ENCODE measurements around the gene TMEM267.

The TMEM267 gene, protein sequence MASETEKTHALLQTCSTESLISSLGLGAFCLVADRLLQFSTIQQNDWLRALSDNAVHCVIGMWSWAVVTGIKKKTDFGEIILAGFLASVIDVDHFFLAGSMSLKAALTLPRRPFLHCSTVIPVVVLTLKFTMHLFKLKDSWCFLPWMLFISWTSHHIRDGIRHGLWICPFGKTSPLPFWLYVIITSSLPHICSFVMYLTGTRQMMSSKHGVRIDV

DNA sequence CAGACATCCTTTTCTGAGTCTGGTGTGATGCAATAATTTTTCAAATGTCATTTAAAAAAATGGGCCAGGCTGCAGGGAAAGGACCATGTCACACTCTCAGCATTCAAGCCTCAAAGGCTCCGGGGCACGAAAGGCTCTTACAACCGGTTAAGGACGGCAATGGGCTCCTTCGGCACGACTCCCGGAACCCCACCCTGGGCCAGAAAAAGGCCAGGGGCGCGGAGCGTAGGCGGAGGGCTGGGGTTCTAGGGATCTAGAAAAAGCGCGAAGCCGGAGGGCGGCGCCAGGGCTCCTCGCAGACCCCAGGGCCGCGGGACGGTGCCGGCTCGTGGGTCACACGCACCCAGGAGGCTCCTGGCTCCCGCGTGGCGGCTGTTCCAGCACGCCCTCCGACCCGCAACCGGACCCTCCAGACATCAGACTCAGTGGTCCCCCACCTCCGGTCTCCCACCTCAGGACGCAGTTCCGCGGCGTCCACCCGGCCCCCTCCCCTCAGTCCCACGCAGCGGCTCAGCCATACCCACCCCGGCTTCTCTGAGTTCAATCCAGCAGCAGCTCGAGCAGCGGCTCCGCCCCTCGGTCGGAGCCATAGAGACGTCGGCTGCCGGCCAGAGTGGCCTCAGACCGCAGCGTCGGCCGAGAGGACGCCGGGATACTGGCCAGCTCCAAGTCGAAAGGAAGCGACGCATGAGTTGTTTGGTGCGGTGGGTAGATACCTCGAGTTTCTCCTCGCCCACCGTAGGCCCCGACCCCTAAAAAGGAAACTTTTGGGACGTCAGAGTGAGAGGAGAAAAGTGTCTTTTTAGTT, at the start of gene TMEM267:
TSS of gene TMEM267 (minus strand) at position 568 of the 808 bp plus-strand sequence. CDS start 29,896 bp downstream, outside the sequence.
- peak within 1 kb of the TSS; percentile 66 to 83 for H3K4me3 ChIP-seq (ENCODE audit: low read depth in 1 of 2, low read length in 1 of 2)
- H3K27ac ChIP-seq, result peak within 1 kb of the TSS; percentile 95
- no peaks in the 10 kb centered on the region for H3K27me3 ChIP-seq
- H3K9me3 ChIP-seq, result no peaks in the 10 kb centered on the region
- TF ChIP-seq, protein P1, sequence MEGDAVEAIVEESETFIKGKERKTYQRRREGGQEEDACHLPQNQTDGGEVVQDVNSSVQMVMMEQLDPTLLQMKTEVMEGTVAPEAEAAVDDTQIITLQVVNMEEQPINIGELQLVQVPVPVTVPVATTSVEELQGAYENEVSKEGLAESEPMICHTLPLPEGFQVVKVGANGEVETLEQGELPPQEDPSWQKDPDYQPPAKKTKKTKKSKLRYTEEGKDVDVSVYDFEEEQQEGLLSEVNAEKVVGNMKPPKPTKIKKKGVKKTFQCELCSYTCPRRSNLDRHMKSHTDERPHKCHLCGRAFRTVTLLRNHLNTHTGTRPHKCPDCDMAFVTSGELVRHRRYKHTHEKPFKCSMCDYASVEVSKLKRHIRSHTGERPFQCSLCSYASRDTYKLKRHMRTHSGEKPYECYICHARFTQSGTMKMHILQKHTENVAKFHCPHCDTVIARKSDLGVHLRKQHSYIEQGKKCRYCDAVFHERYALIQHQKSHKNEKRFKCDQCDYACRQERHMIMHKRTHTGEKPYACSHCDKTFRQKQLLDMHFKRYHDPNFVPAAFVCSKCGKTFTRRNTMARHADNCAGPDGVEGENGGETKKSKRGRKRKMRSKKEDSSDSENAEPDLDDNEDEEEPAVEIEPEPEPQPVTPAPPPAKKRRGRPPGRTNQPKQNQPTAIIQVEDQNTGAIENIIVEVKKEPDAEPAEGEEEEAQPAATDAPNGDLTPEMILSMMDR (IDR thresholded peaks at IDR 0.05), result no peak
- H3K36me3 ChIP-seq, result no peaks in the 10 kb centered on the region
- peaks cover 19 to 20% of the 10 kb centered on the region in 2 experiments for H3K4me1 ChIP-seq (ENCODE audit: control insufficient read depth in 1 of 2, insufficient read depth in 1 of 2, low read depth in 1 of 2, low read length in 1 of 2)

DNA sequence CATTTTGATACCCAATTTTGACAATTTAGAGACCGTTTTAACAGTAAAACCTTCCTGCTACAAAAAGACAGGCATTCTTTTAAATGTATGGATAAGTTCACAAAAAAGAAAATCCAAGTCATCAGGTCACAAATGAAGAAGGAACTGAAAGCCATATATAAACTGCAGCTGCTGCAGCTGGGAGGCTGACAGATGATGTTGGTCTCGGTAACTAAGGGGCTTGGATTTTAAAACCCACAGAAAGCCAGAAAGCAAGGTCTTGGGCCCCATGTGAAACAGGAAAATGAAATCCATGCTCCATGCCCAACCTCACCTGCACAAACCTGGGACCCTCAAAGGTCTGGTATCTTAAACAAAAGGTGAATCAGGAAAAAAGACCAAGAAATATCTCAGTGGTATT, 47.0 kb upstream of the TMEM267 start:
- Histone ChIP-seq H3K4me3 (ENCODE audit: low read depth in 1 of 2, low read length in 1 of 2) (no peak overlapping the region), H3K27ac (no peak overlapping the region), H3K9me3 (no peaks in the 10 kb centered on the region), H3K4me1 (ENCODE audit: control insufficient read depth in 1 of 2, insufficient read depth in 1 of 2, low read depth in 1 of 2, low read length in 1 of 2) (no peaks in the 10 kb centered on the region), H3K27me3 (no peaks in the 10 kb centered on the region), H3K36me3 (peaks cover 68% of the 10 kb centered on the region)
- TF ChIP-seq, protein P1 (IDR thresholded peaks at IDR 0.05), result no peak

DNA sequence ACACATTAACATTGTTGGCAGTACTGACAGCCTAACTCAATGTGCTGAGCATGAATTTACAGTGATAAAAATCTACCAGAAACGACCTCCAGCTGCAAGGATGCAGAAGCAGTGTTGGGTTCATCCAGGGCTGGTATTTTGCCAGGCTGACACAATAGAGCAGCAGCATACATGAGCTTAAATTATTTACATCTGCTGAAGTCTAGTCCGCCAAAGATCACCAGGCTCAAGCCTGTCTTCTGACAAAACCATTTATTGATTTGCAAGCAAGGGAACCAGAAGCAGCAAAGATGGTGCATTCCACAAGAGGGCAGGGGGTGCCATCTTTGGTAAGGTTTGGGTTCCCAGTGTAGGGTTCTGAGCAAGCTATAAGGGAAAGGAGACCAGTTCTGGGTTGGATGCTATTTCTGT, 40.0 kb upstream of the TMEM267 start:
- Histone ChIP-seq H3K27me3 (no peaks in the 10 kb centered on the region), H3K4me1 (ENCODE audit: control insufficient read depth in 1 of 2, insufficient read depth in 1 of 2, low read depth in 1 of 2, low read length in 1 of 2) (no peaks in the 10 kb centered on the region), H3K4me3 (ENCODE audit: low read depth in 1 of 2, low read length in 1 of 2) (no peak overlapping the region), H3K9me3 (no peaks in the 10 kb centered on the region), H3K36me3 (peaks cover 31% of the 10 kb centered on the region), H3K27ac (no peak overlapping the region)
- TF ChIP-seq, protein P1 (IDR thresholded peaks at IDR 0.05), result no peak

DNA sequence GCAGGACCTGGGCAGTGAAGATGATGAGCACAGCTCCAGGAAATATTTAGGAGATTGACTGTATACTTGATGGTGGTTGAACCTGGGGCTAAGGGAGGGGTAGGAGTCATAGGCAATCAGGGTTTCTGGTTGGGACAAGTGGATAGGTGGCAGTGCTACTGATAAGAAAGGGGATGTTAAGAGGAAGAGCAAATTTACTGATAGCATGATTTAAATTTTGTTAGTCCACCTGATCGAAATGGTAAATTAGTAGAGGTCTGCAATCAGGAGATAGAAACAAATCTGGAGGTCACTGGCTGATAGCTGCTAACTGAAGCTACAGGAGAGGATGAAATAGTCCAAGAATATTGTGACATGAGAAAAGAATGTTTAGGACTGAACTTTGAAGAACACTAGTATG, 37.0 kb upstream of the TMEM267 start:
- Histone ChIP-seq H3K27me3 (no peaks in the 10 kb centered on the region), H3K27ac (no peak overlapping the region), H3K4me3 (ENCODE audit: low read depth in 1 of 2, low read length in 1 of 2) (no peak overlapping the region), H3K9me3 (no peaks in the 10 kb centered on the region), H3K36me3 (peaks cover 14% of the 10 kb centered on the region), H3K4me1 (ENCODE audit: control insufficient read depth in 1 of 2, insufficient read depth in 1 of 2, low read depth in 1 of 2, low read length in 1 of 2) (peaks cover 2% of the 10 kb centered on the region in 2 experiments)
- TF ChIP-seq, protein P1 (IDR thresholded peaks at IDR 0.05), result no peak

DNA sequence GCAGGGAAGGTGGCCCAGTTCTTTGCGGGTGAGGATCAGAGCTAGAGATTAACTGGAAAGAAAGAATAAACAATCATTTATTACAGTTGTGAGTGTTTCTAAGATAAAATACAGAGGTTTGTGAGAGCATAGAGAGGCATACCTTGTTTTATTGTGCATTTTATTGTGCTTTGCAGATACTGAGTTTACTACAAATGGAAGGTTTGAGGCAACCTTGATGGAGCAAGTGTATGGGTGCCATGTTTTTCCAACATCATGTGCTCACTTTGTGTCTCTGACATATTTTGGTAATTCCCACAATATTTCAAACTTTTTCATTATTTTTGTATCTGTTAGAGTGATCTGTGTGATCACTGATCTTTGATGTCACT, 32.0 kb upstream of the TMEM267 start:
- Histone ChIP-seq H3K36me3 (no peaks in the 10 kb centered on the region), H3K27ac (peak overlapping the region; percentile 69), H3K4me1 (ENCODE audit: control insufficient read depth in 1 of 2, insufficient read depth in 1 of 2, low read depth in 1 of 2, low read length in 1 of 2) (peaks cover 12 to 21% of the 10 kb centered on the region in 2 experiments), H3K9me3 (no peaks in the 10 kb centered on the region), H3K4me3 (ENCODE audit: low read depth in 1 of 2, low read length in 1 of 2) (peak overlapping the region; percentile 66 to 72), H3K27me3 (no peaks in the 10 kb centered on the region)
- TF ChIP-seq, protein P1 (IDR thresholded peaks at IDR 0.05), result no peak
